Panc1 (cell line): ENCODE measurements around the gene ZNF726. TPM values are rescaled to one million over a fixed set of nuclear protein-coding genes. Genes with fewer than 3 reads are reported as not detected.
"Not testable (repeated sequence)": the region's sequence is repeated elsewhere in the genome, so short reads cannot be mapped to it uniquely, and the experiment has no call there.

Experiments used
- ATAC-seq: fragments of 200-7000 bp; cut with Tn5 transposase; 2 replicates; pipeline ENCODE4 v1.9.1; 2020; ENCODE audit warnings: mild to moderate bottlenecking, moderate library complexity
- BruUV-seq: library from RNA; stranded (reverse); fragments of 400-500 nt; replicated peaks from 2 replicates; lab custom pipeline; 2021; lab: Mats Ljungman, UMichigan
- CTCF ChIA-PET: fragments of 300-600 bp; sonication (Branson Sonifier 250); formaldehyde crosslinking; loops from one replicate; lab custom pipeline; 2022; ENCODE audit warnings: antibody characterized with exemption; lab: Charles Lee
- POLR2A ChIA-PET: fragments of 300-600 bp; sonication (Branson Sonifier 250); formaldehyde crosslinking; loops from one replicate; lab custom pipeline; 2022; ENCODE audit warnings: antibody characterized with exemption; lab: Charles Lee
- DNase-seq: peaks from one replicate; pipeline ENCODE4 v3.0.0-alpha.2; 2010; ENCODE audit warnings: low read depth, low spot score
- H3K27ac ChIP-seq: 2 replicates; pipeline ENCODE4 v1.5.1; 2011; ENCODE audit warnings: mild to moderate bottlenecking, low read length, inconsistent platforms
- H3K27me3 ChIP-seq: fragments of 200-500 bp; sonication (Bioruptor generic); 2 replicates; pipeline ENCODE4 v1.6.0; 2014; ENCODE audit warnings: low read length, inconsistent platforms; ENCODE audit not compliant: control insufficient read depth, insufficient read depth
- H3K36me3 ChIP-seq: fragments of 200-500 bp; sonication (Bioruptor generic); 2 replicates; pipeline ENCODE4 v1.5.1; 2014; ENCODE audit warnings: inconsistent platforms, mild to moderate bottlenecking, low read length, moderate library complexity; ENCODE audit not compliant: control insufficient read depth, insufficient read depth
- H3K4me1 ChIP-seq: 2 replicates; pipeline ENCODE4 v1.5.1; 2011; ENCODE audit warnings: inconsistent platforms, mild to moderate bottlenecking, low read length, moderate library complexity; ENCODE audit not compliant: control insufficient read depth, insufficient read depth
- H3K4me3 ChIP-seq, 2 experiments: 2 replicates each; pipeline ENCODE4 v1.5.1; 2011 to 2012; ENCODE audit warnings: low read depth in 2 of 2, low read length in 2 of 2, mild to moderate bottlenecking in 2 of 2, inconsistent platforms in 1 of 2, moderate library complexity in 1 of 2
- H3K9me3 ChIP-seq: fragments of 200-500 bp; sonication (Bioruptor generic); 2 replicates; pipeline ENCODE4 v1.5.1; 2014; ENCODE audit warnings: low read depth, mild to moderate bottlenecking, inconsistent platforms, low read length, moderate library complexity; ENCODE audit not compliant: control insufficient read depth, insufficient read depth
- CTCF ChIP-seq: fragments of 450-650 bp; IDR thresholded peaks from 2 replicates; pipeline ENCODE4 v1.5.1; 2017; ENCODE audit warnings: mild to moderate bottlenecking
- POLR2AphosphoS5 ChIP-seq: IDR thresholded peaks from 2 replicates; pipeline ENCODE4 v1.6.1; 2012; ENCODE audit warnings: mild to moderate bottlenecking, low read depth, low read length, moderate library complexity
- REST ChIP-seq, 2 experiments: IDR thresholded peaks; 2 replicates each; pipeline ENCODE4 v1.6.1; 2011 to 2012; ENCODE audit warnings: low read depth in 2 of 2, control low read depth in 1 of 2, low read length in 1 of 2, mild to moderate bottlenecking in 1 of 2, moderate library complexity in 1 of 2; ENCODE audit not compliant: insufficient read depth in 1 of 2
- SIN3A ChIP-seq: IDR thresholded peaks from 2 replicates; pipeline ENCODE4 v1.6.1; 2012; ENCODE audit warnings: low read depth, mild to moderate bottlenecking, low read length, moderate library complexity, borderline replicate concordance; ENCODE audit not compliant: insufficient read depth
- TCF7L2 ChIP-seq: IDR thresholded peaks from 2 replicates; pipeline ENCODE4 v1.6.1; 2011; ENCODE audit warnings: mild to moderate bottlenecking, low read depth, low read length, inconsistent platforms
- in situ Hi-C: cut with HindIII; loops from 2 replicates; pipeline ENCODE4 v1.10.0; 2016; ENCODE audit warnings: low sequenced_read_pairs, low pct_unique_long_range_greater_than_20kb
- intact Hi-C: fragments of 100-400 bp; cut with micrococcal nuclease; formaldehyde crosslinking; loops from one replicate; pipeline ENCODE4 v1.10.0; 2022; ENCODE audit not compliant: unreplicated experiment
- total RNA-seq: library from RNA; stranded (reverse); gene quantifications from one replicate; pipeline ENCODE4 v1.2.1, GENCODE V29; 2021; ENCODE audit not compliant: unreplicated experiment

The ZNF726 gene
- total RNA-seq, 1 experiment from 2014 or later, result 7.2 TPM

GRCh38 chr19:23876261-23876660 is 38.4 kb upstream of the ZNF726 start:
- H3K9me3 ChIP-seq, result no peaks in the 10 kb centered on the region
- no peaks in the 10 kb centered on the region; the same call in 1 of the 2 replicates for H3K27me3 ChIP-seq
- intact Hi-C loops (no loop called here), in situ Hi-C loops (no loop called here)
- TF ChIP-seq CTCF (no peak), TCF7L2 (no peak), REST (IDR thresholded peaks at IDR 0.05; ENCODE audit: insufficient read depth in 1 of 2, low read depth in 2 of 2, low read length in 1 of 2) (no peak), POLR2AphosphoS5 (no peak), SIN3A (no peak)
- ATAC-seq, result no peak
- ChIA-PET CTCF (no interaction called here), POLR2A (no interaction called here)
- H3K4me3 ChIP-seq, result no peak overlapping the region
- H3K4me1 ChIP-seq, result no peaks in the 10 kb centered on the region
- no peak for DNase-seq
- H3K36me3 ChIP-seq, result no peaks in the 10 kb centered on the region
- no TSS peak for BruUV-seq
- no peak overlapping the region for H3K27ac ChIP-seq

- POLR2A ChIA-PET, result not testable (repeated sequence)
Measured at GRCh38 chr19:23876756-23877155, 37.9 kb upstream of the ZNF726 start.

GRCh38 chr19:23882493-23882892 is 32.2 kb upstream of the ZNF726 start:
- DNase-seq (no peak), ATAC-seq (no peak)

More at GRCh38 chr19:23876756-23877155, 37.9 kb upstream of the ZNF726 start:
- H3K27ac ChIP-seq, H3K36me3 ChIP-seq, CTCF ChIA-PET, in situ Hi-C loops, H3K4me1 ChIP-seq, ATAC-seq, H3K4me3 ChIP-seq, BruUV-seq, intact Hi-C loops, H3K27me3 ChIP-seq, DNase-seq, H3K9me3 ChIP-seq: not testable (repeated sequence)

More at GRCh38 chr19:23882493-23882892, 32.2 kb upstream of the ZNF726 start:
- in situ Hi-C loops, result no loop called here
- intact Hi-C loops, result no loop called here
- Histone ChIP-seq H3K4me1 (no peaks in the 10 kb centered on the region), H3K36me3 (no peaks in the 10 kb centered on the region), H3K27me3 (no peaks in the 10 kb centered on the region; the same call in 1 of the 2 replicates), H3K9me3 (no peaks in the 10 kb centered on the region), H3K4me3 (no peak overlapping the region), H3K27ac (no peak overlapping the region)
- no TSS peak for BruUV-seq
- ChIA-PET POLR2A (no interaction called here), CTCF (no interaction called here)
- no peak for TF ChIP-seq POLR2AphosphoS5
- no peak for TF ChIP-seq SIN3A
- no peak for TF ChIP-seq CTCF
- no peak for TF ChIP-seq TCF7L2
- no peak for TF ChIP-seq REST (IDR thresholded peaks at IDR 0.05; ENCODE audit: insufficient read depth in 1 of 2, low read depth in 2 of 2, low read length in 1 of 2)
